ENCODE results near the gene ACSF3.
"Not testable (repeated sequence)": the region's sequence is repeated elsewhere in the genome, so short reads cannot be mapped to it uniquely, and the experiment has no call there.

Gene ACSF3

GRCh38 chr16:89056592-89056991 is 37.1 kb upstream of the ACSF3 start:
- DNase-seq: no peak

- DNase-seq: no peak
Observed at GRCh38 chr16:89057738-89058137, 35.9 kb upstream of the ACSF3 start.

GRCh38 chr16:89058812-89059211 is 34.8 kb upstream of the ACSF3 start:
- no peak for DNase-seq

GRCh38 chr16:89060207-89060794 is 33.4 kb upstream of the ACSF3 start:
- DNase-seq: no peak

GRCh38 chr16:89061086-89061485 is 32.6 kb upstream of the ACSF3 start:
- no peak for DNase-seq

- no peak for DNase-seq
Observed at GRCh38 chr16:89061590-89062380, 31.9 kb upstream of the ACSF3 start.

GRCh38 chr16:89062389-89063345 is 31.0 kb upstream of the ACSF3 start:
- no peak for DNase-seq

- DNase-seq: no peak
Observed at GRCh38 chr16:89063768-89064320, 29.8 kb upstream of the ACSF3 start.

- DNase-seq: no peak
Observed at GRCh38 chr16:89064606-89065457, 28.8 kb upstream of the ACSF3 start.

- DNase-seq: no peak
Observed at GRCh38 chr16:89065458-89065822, 28.2 kb upstream of the ACSF3 start.

- no peak for DNase-seq
Observed at GRCh38 chr16:89066721-89067120, 26.9 kb upstream of the ACSF3 start.

GRCh38 chr16:89067677-89068443 is 25.8 kb upstream of the ACSF3 start:
- no peak for DNase-seq

GRCh38 chr16:89068814-89069616 is 24.6 kb upstream of the ACSF3 start:
- DNase-seq: not testable (repeated sequence)

GRCh38 chr16:89069920-89070319 is 23.7 kb upstream of the ACSF3 start:
- DNase-seq: no peak

GRCh38 chr16:89070590-89070989 is 23.1 kb upstream of the ACSF3 start:
- no peak for DNase-seq

- no peak for DNase-seq
Observed at GRCh38 chr16:89071686-89072547, 21.7 kb upstream of the ACSF3 start.

- DNase-seq: no peak
Observed at GRCh38 chr16:89072548-89073130, 21.0 kb upstream of the ACSF3 start.

- no peak for DNase-seq
Observed at GRCh38 chr16:89073346-89074071, 20.1 kb upstream of the ACSF3 start.
